ENCODE data around the gene NHP2.

NHP2 gene

GRCh38 chr5:178182158-178182876 is 28.6 kb upstream of the NHP2 start:
- TF ChIP-seq, protein P1, sequence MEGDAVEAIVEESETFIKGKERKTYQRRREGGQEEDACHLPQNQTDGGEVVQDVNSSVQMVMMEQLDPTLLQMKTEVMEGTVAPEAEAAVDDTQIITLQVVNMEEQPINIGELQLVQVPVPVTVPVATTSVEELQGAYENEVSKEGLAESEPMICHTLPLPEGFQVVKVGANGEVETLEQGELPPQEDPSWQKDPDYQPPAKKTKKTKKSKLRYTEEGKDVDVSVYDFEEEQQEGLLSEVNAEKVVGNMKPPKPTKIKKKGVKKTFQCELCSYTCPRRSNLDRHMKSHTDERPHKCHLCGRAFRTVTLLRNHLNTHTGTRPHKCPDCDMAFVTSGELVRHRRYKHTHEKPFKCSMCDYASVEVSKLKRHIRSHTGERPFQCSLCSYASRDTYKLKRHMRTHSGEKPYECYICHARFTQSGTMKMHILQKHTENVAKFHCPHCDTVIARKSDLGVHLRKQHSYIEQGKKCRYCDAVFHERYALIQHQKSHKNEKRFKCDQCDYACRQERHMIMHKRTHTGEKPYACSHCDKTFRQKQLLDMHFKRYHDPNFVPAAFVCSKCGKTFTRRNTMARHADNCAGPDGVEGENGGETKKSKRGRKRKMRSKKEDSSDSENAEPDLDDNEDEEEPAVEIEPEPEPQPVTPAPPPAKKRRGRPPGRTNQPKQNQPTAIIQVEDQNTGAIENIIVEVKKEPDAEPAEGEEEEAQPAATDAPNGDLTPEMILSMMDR (IDR thresholded peaks at IDR 0.05; ENCODE audit: low read depth, low read length, missing control alignments): no peak
- H3K4me3 ChIP-seq (ENCODE audit: low read depth, low read length): no peak overlapping the region
- DNase-seq: no peak
- no peak overlapping the region for H3K27ac ChIP-seq
- in situ Hi-C loops (cut with HindIII; ENCODE audit: low pct_ligation_motif_present, low sequenced_read_pairs): no loop called here
- no peaks in the 10 kb centered on the region for H3K36me3 ChIP-seq (replicated peaks)
- H3K27me3 ChIP-seq (replicated peaks): no peaks in the 10 kb centered on the region

- in situ Hi-C loops (cut with HindIII; ENCODE audit: low pct_ligation_motif_present, low sequenced_read_pairs): no loop called here
- no peaks in the 10 kb centered on the region for H3K36me3 ChIP-seq (replicated peaks)
- no peaks in the 10 kb centered on the region for H3K27me3 ChIP-seq (replicated peaks)
- no peak overlapping the region for H3K4me3 ChIP-seq (ENCODE audit: low read depth, low read length)
- H3K27ac ChIP-seq: no peak overlapping the region
- TF ChIP-seq, protein P1 (IDR thresholded peaks at IDR 0.05; ENCODE audit: low read depth, low read length, missing control alignments): no peak
- no peak for DNase-seq
These were observed 26.6 kb upstream of the NHP2 start for GRCh38 chr5:178180141-178180863.

GRCh38 chr5:178177569-178177968 is 23.9 kb upstream of the NHP2 start:
- no peaks in the 10 kb centered on the region for H3K36me3 ChIP-seq (replicated peaks)
- DNase-seq: no peak
- in situ Hi-C loops (cut with HindIII; ENCODE audit: low pct_ligation_motif_present, low sequenced_read_pairs): no loop called here
- no peaks in the 10 kb centered on the region for H3K27me3 ChIP-seq (replicated peaks)
- no peak overlapping the region for H3K4me3 ChIP-seq (ENCODE audit: low read depth, low read length)
- no peak overlapping the region for H3K27ac ChIP-seq
- TF ChIP-seq, protein P1 (IDR thresholded peaks at IDR 0.05; ENCODE audit: low read depth, low read length, missing control alignments): no peak

DNA sequence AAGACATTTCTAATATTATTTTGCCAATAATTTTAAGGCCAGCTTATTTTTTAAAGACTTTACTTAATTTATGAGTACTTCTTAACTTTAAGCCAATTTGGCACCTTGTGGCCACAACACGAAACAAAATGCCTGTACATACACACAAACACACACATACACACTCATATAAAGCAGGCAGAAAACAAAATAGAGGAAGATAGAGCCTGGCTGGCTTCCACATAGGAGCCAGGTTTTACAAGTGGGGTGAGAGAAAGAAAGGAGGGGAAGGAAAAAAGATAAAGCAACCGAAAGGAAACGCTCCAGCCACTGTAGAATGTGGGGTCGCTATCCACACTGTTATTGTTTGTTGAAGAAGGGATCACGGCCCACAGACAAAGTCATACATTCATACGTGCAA is 23.1 kb upstream of the NHP2 start:
- TF ChIP-seq, protein P1 (IDR thresholded peaks at IDR 0.05; ENCODE audit: low read depth, low read length, missing control alignments): no peak
- DNase-seq: no peak
- Histone ChIP-seq H3K4me3 (ENCODE audit: low read depth, low read length) (no peak overlapping the region), H3K27me3 (replicated peaks) (no peaks in the 10 kb centered on the region), H3K27ac (no peak overlapping the region), H3K36me3 (replicated peaks) (no peaks in the 10 kb centered on the region)
- in situ Hi-C loops (cut with HindIII; ENCODE audit: low pct_ligation_motif_present, low sequenced_read_pairs): no loop called here

DNA sequence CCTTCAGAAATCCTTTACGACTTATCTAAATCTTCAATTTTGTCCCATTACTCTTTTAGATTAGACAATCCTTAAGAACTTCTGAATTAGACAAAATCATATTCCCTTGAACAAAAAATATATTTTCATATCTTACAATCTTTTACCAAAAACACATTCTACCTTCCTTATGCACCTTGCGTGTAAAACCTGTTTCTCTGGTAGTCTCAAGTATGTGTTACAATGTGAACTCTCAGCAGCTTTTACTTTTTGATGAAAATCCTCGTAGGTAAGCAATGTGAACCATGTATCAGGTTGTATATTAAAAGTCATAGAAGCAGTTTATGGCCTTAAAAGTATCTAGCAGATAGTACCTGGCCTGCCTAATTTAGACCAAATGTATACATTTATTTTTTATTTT is 20.8 kb upstream of the NHP2 start:
- TF ChIP-seq, protein P1 (IDR thresholded peaks at IDR 0.05; ENCODE audit: low read depth, low read length, missing control alignments): no peak
- DNase-seq: no peak
- no peak overlapping the region for H3K27ac ChIP-seq
- in situ Hi-C loops (cut with HindIII; ENCODE audit: low pct_ligation_motif_present, low sequenced_read_pairs): no loop called here
- H3K27me3 ChIP-seq (replicated peaks): no peaks in the 10 kb centered on the region
- no peak overlapping the region for H3K4me3 ChIP-seq (ENCODE audit: low read depth, low read length)
- H3K36me3 ChIP-seq (replicated peaks): no peaks in the 10 kb centered on the region

All from brain microvascular endothelial cell (primary cell).